Measurements from ENCODE around the gene C1GALT1C1. TPM values are rescaled to one million over a fixed set of nuclear protein-coding genes. Genes with fewer than 3 reads are reported as not detected.
A peak's percentile ranks its signal among the peaks of the same experiment; 100 is the strongest.
"Not testable (repeated sequence)": the region's sequence is repeated elsewhere in the genome, so short reads cannot be mapped to it uniquely, and the experiment has no call there.

The C1GALT1C1 gene
- total RNA-seq, 1 donor from 2014 or later = 30.4 TPM

GRCh38 chrX:120671963-120672362 is 42.1 kb upstream of the C1GALT1C1 start:
- no peak for TF ChIP-seq CTCF (IDR thresholded peaks at IDR 0.05)
- Mint-ChIP-seq H3K9me3 (ENCODE audit: unreplicated experiment) (peaks cover 10% of the 10 kb centered on the region), H3K27me3 (ENCODE audit: unreplicated experiment) (no peaks in the 10 kb centered on the region), H3K36me3 (ENCODE audit: unreplicated experiment) (no peaks in the 10 kb centered on the region), H3K27ac (ENCODE audit: unreplicated experiment) (peak overlapping the region; percentile 75), H3K4me1 (ENCODE audit: unreplicated experiment) (peaks cover 18% of the 10 kb centered on the region), H3K4me3 (ENCODE audit: unreplicated experiment) (no peak overlapping the region)
- DNase-seq (ENCODE audit: extremely low spot score, unreplicated experiment) = no peak

- no peak overlapping the region for H3K27ac Mint-ChIP-seq (ENCODE audit: unreplicated experiment)
- no peak for DNase-seq (ENCODE audit: extremely low spot score, unreplicated experiment)
- no peaks in the 10 kb centered on the region for H3K27me3 Mint-ChIP-seq (ENCODE audit: unreplicated experiment)
- H3K4me3 Mint-ChIP-seq (ENCODE audit: unreplicated experiment) = no peak overlapping the region
- H3K4me1 Mint-ChIP-seq (ENCODE audit: unreplicated experiment) = peaks cover 20% of the 10 kb centered on the region
- no peaks in the 10 kb centered on the region for H3K36me3 Mint-ChIP-seq (ENCODE audit: unreplicated experiment)
- peaks cover 14% of the 10 kb centered on the region for H3K9me3 Mint-ChIP-seq (ENCODE audit: unreplicated experiment)
- TF ChIP-seq CTCF (IDR thresholded peaks at IDR 0.05) = no peak
Measured at GRCh38 chrX:120668357-120668756, 38.5 kb upstream of the C1GALT1C1 start.

- not testable (repeated sequence) for H3K27me3 Mint-ChIP-seq (ENCODE audit: unreplicated experiment); H3K36me3 Mint-ChIP-seq (ENCODE audit: unreplicated experiment); H3K4me3 Mint-ChIP-seq (ENCODE audit: unreplicated experiment); DNase-seq (ENCODE audit: extremely low spot score, unreplicated experiment); H3K27ac Mint-ChIP-seq (ENCODE audit: unreplicated experiment)
- peaks cover 14% of the 10 kb centered on the region for H3K9me3 Mint-ChIP-seq (ENCODE audit: unreplicated experiment)
- H3K4me1 Mint-ChIP-seq (ENCODE audit: unreplicated experiment) = peaks cover 13% of the 10 kb centered on the region
Measured at GRCh38 chrX:120664535-120664934, 34.7 kb upstream of the C1GALT1C1 start.

GRCh38 chrX:120664081-120664480 is 34.2 kb upstream of the C1GALT1C1 start:
- Mint-ChIP-seq H3K27me3 (ENCODE audit: unreplicated experiment) (no peaks in the 10 kb centered on the region), H3K9me3 (ENCODE audit: unreplicated experiment) (peaks cover 14% of the 10 kb centered on the region), H3K27ac (ENCODE audit: unreplicated experiment) (no peak overlapping the region), H3K4me1 (ENCODE audit: unreplicated experiment) (peaks cover 16% of the 10 kb centered on the region), H3K4me3 (ENCODE audit: unreplicated experiment) (no peak overlapping the region), H3K36me3 (ENCODE audit: unreplicated experiment) (no peaks in the 10 kb centered on the region)
- TF ChIP-seq CTCF (IDR thresholded peaks at IDR 0.05) = peak; percentile 40
- no peak for DNase-seq (ENCODE audit: extremely low spot score, unreplicated experiment)

GRCh38 chrX:120662662-120663061 is 32.8 kb upstream of the C1GALT1C1 start:
- DNase-seq (ENCODE audit: extremely low spot score, unreplicated experiment) = no peak
- peaks cover 18% of the 10 kb centered on the region for H3K9me3 Mint-ChIP-seq (ENCODE audit: unreplicated experiment)
- H3K27ac Mint-ChIP-seq (ENCODE audit: unreplicated experiment) = no peak overlapping the region
- no peaks in the 10 kb centered on the region for H3K36me3 Mint-ChIP-seq (ENCODE audit: unreplicated experiment)
- H3K27me3 Mint-ChIP-seq (ENCODE audit: unreplicated experiment) = no peaks in the 10 kb centered on the region
- no peak for TF ChIP-seq CTCF (IDR thresholded peaks at IDR 0.05)
- H3K4me1 Mint-ChIP-seq (ENCODE audit: unreplicated experiment) = peaks cover 16% of the 10 kb centered on the region
- H3K4me3 Mint-ChIP-seq (ENCODE audit: unreplicated experiment) = no peak overlapping the region

- no peaks in the 10 kb centered on the region for H3K27me3 Mint-ChIP-seq (ENCODE audit: unreplicated experiment)
- TF ChIP-seq CTCF (IDR thresholded peaks at IDR 0.05) = no peak
- no peak overlapping the region for H3K27ac Mint-ChIP-seq (ENCODE audit: unreplicated experiment)
- no peaks in the 10 kb centered on the region for H3K36me3 Mint-ChIP-seq (ENCODE audit: unreplicated experiment)
- H3K4me3 Mint-ChIP-seq (ENCODE audit: unreplicated experiment) = no peak overlapping the region
- DNase-seq (ENCODE audit: extremely low spot score, unreplicated experiment) = no peak
- H3K4me1 Mint-ChIP-seq (ENCODE audit: unreplicated experiment) = peaks cover 16% of the 10 kb centered on the region
- peaks cover 15% of the 10 kb centered on the region for H3K9me3 Mint-ChIP-seq (ENCODE audit: unreplicated experiment)
Measured at GRCh38 chrX:120660637-120661036, 30.8 kb upstream of the C1GALT1C1 start.

Measured in osteocyte (in vitro differentiated cells).